ENCODE results near the gene EIF5A. TPM values are rescaled to one million over a fixed set of nuclear protein-coding genes. Genes with fewer than 3 reads are reported as not detected.
A peak's percentile ranks its signal among the peaks of the same experiment; 100 is the strongest.

Gene EIF5A
- total and polyA plus RNA-seq, 12 donors = 110 to 666 (median 342) TPM

DNA sequence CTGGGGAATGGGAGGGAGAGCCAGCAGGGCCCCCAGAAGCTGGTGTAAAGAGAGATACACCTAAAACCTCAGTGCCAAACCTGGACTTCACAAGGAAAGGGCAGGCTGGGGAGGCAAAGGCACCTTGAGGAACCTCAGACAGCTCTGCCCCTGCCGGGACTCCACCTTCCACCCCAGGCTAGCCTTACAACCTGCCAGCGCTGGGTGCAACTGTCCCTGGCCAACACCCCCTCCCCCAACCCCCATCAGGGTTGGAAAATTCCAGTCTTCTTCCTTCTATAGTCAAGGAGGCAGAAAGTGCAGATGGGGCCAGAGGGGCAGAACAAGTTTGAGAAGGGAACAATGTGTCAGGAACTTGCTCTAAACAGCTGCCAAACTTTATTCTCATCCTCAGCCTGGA is 15.2 kb upstream of the EIF5A start:
- Histone ChIP-seq H3K4me3 (no peak overlapping the region), H3K4me1 (replicated peaks in 1 of 2) (peaks cover 12 to 28% of the 10 kb centered on the region in 2 donors), H3K9me3 (replicated peaks in 1 of 3) (no peaks in the 10 kb centered on the region), H3K27me3 (peaks cover 17% of the 10 kb centered on the region), H3K27ac (no peak overlapping the region), H3K36me3 (replicated peaks in 1 of 2) (no peaks in the 10 kb centered on the region)
- no peak for DNase-seq
- 72 to 83% (median 80%) methylated on average over 2 of the region's 2 CpGs; no CpG with 5 or more reads in 1 of the 4 donors for WGBS, 4 donors
- TF ChIP-seq POLR2A (IDR thresholded peaks at IDR 0.05) = no peak
- TF ChIP-seq, protein P1, sequence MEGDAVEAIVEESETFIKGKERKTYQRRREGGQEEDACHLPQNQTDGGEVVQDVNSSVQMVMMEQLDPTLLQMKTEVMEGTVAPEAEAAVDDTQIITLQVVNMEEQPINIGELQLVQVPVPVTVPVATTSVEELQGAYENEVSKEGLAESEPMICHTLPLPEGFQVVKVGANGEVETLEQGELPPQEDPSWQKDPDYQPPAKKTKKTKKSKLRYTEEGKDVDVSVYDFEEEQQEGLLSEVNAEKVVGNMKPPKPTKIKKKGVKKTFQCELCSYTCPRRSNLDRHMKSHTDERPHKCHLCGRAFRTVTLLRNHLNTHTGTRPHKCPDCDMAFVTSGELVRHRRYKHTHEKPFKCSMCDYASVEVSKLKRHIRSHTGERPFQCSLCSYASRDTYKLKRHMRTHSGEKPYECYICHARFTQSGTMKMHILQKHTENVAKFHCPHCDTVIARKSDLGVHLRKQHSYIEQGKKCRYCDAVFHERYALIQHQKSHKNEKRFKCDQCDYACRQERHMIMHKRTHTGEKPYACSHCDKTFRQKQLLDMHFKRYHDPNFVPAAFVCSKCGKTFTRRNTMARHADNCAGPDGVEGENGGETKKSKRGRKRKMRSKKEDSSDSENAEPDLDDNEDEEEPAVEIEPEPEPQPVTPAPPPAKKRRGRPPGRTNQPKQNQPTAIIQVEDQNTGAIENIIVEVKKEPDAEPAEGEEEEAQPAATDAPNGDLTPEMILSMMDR (IDR thresholded peaks at IDR 0.05) = no peak
- intact Hi-C loops (cut with DNase I) = loop anchor here in 1 of 2 donors (10.0 kb wide), 1 partner anchor 237 kb away; no protein-coding TSS in a partner anchor

- DNase-seq = no peak
- Histone ChIP-seq H3K27me3 (peaks cover 17% of the 10 kb centered on the region), H3K36me3 (replicated peaks in 1 of 2) (no peaks in the 10 kb centered on the region), H3K4me1 (replicated peaks in 1 of 2) (peaks cover 12 to 28% of the 10 kb centered on the region in 2 donors), H3K4me3 (no peak overlapping the region), H3K27ac (no peak overlapping the region), H3K9me3 (replicated peaks in 1 of 3) (no peaks in the 10 kb centered on the region)
- intact Hi-C loops (cut with DNase I) = loop anchor here in 1 of 2 donors (10.0 kb wide), 1 partner anchor 238 kb away; no protein-coding TSS in a partner anchor
- 45 to 53% (median 45%) methylated on average over 6 of the region's 6 CpGs for WGBS, 4 donors
- TF ChIP-seq, protein P1 (IDR thresholded peaks at IDR 0.05) = no peak
- TF ChIP-seq POLR2A (IDR thresholded peaks at IDR 0.05) = no peak
Observed at GRCh38 chr17:7292729-7293128, 14.7 kb upstream of the EIF5A start.

GRCh38 chr17:7293159-7293558 is 14.3 kb upstream of the EIF5A start:
- TF ChIP-seq, protein P1 (IDR thresholded peaks at IDR 0.05) = no peak
- TF ChIP-seq POLR2A (IDR thresholded peaks at IDR 0.05) = no peak
- 69 to 81% (median 77%) methylated on average over 7 to 11 of the region's 11 CpGs for WGBS, 4 donors
- no peak overlapping the region for H3K4me3 ChIP-seq
- H3K9me3 ChIP-seq (replicated peaks in 1 of 3) = no peaks in the 10 kb centered on the region
- peaks cover 12 to 28% of the 10 kb centered on the region in 2 donors for H3K4me1 ChIP-seq (replicated peaks in 1 of 2)
- intact Hi-C loops (cut with DNase I) = loop anchor here in 1 of 2 donors (10.0 kb wide), 1 partner anchor 238 kb away; no protein-coding TSS in a partner anchor
- no peaks in the 10 kb centered on the region for H3K36me3 ChIP-seq (replicated peaks in 1 of 2)
- H3K27ac ChIP-seq = no peak overlapping the region
- peak in 1 of 7 donors; percentile 33 for DNase-seq
- peaks cover 17% of the 10 kb centered on the region for H3K27me3 ChIP-seq

- Histone ChIP-seq H3K27ac (no peak overlapping the region), H3K4me1 (replicated peaks in 1 of 2) (peaks cover 12 to 28% of the 10 kb centered on the region in 2 donors), H3K9me3 (replicated peaks in 1 of 3) (no peaks in the 10 kb centered on the region), H3K4me3 (peak overlapping the region in 1 of 4 donors; percentile 28), H3K36me3 (replicated peaks in 1 of 2) (no peaks in the 10 kb centered on the region), H3K27me3 (peaks cover 17% of the 10 kb centered on the region)
- 7 to 88% (median 20%) methylated on average over 1 to 74 of the region's 75 CpGs for WGBS, 4 donors
- intact Hi-C loops (cut with DNase I) = loop anchor here in 1 of 2 donors (10.0 kb wide), 1 partner anchor 239 kb away; no protein-coding TSS in a partner anchor
- peak in 1 of 7 donors; percentile 20 for DNase-seq
- no peak for TF ChIP-seq POLR2A (IDR thresholded peaks at IDR 0.05)
- TF ChIP-seq, protein P1 (IDR thresholded peaks at IDR 0.05) = no peak
Observed at GRCh38 chr17:7293816-7294613, 13.4 kb upstream of the EIF5A start.

Measured in adrenal gland (tissue), 12 donors.